Kidney (tissue), 14 donors: ENCODE measurements around the gene ARRDC3. TPM values are rescaled to one million over a fixed set of nuclear protein-coding genes. Genes with fewer than 3 reads are reported as not detected.

Experiments used
- DNase-seq, 5 donors: peaks; one replicate each; pipeline ENCODE4 v3.0.0-alpha.2; 2013 to 2020
- FAIRE-seq: peaks from 2 replicates; lab custom pipeline; 2012; peaks lifted over from hg19 to GRCh38; lab: Jason Lieb, UNC
- H3K27ac ChIP-seq, 2 donors: one replicate each; pipeline ENCODE4 v1.7.0; 2013; ENCODE audit warnings: low read depth in 2 of 2, low read length in 2 of 2, inconsistent platforms in 1 of 2
- H3K27me3 ChIP-seq: one replicate; pipeline ENCODE4 v1.7.1; 2013; ENCODE audit warnings: low read length, inconsistent platforms; ENCODE audit not compliant: control insufficient read depth, insufficient read depth
- H3K36me3 ChIP-seq, 3 donors: one replicate each; pipeline versions ENCODE4 v1.7.0 to v1.7.1; 2013; ENCODE audit warnings: low read length in 3 of 3, control low read depth in 1 of 3, inconsistent platforms in 1 of 3; ENCODE audit not compliant: insufficient read depth in 3 of 3, control insufficient read depth in 2 of 3
- H3K4me1 ChIP-seq, 3 donors: one replicate each; pipeline versions ENCODE4 v1.7.0 to v1.7.1; 2013; ENCODE audit warnings: low read length in 3 of 3, inconsistent platforms in 1 of 3, low read depth in 1 of 3; ENCODE audit not compliant: control insufficient read depth in 2 of 3, insufficient read depth in 2 of 3
- H3K4me3 ChIP-seq, 3 donors: one replicate each; pipeline versions ENCODE4 v1.7.0 to v1.8.1; 2013; ENCODE audit warnings: low read length in 3 of 3, control low read depth in 1 of 3, inconsistent platforms in 1 of 3
- H3K9ac ChIP-seq, 3 donors: one replicate each; pipeline versions ENCODE4 v1.7.0 to v1.7.1; 2013; ENCODE audit warnings: low read length in 3 of 3, control low read depth in 1 of 3, inconsistent platforms in 1 of 3
- H3K9me3 ChIP-seq, 3 donors: one replicate each; pipeline versions ENCODE4 v1.7.0 to v1.7.1; 2013; ENCODE audit warnings: low read length in 3 of 3, control low read depth in 1 of 3, inconsistent platforms in 1 of 3; ENCODE audit not compliant: control insufficient read depth in 2 of 3, insufficient read depth in 1 of 3
- intact Hi-C: fragments of 100-400 bp; cut with DNase I; formaldehyde crosslinking; loops from one replicate; pipeline ENCODE4 v1.11.1; 2022
- polyA plus RNA-seq: library from polyadenylated mRNA; stranded (reverse); fragments of 350-450 nt; fragmentation: Illumina TruSeq; extraction: RNeasy Lipid Tissue Mini Kit (QIAGEN cat#74804); gene quantifications from one replicate; pipeline ENCODE4 v1.2.3, GENCODE V29; 2014; ENCODE audit warnings: low read depth, low replicate concordance; ENCODE audit not compliant: insufficient read depth
- total RNA-seq: library from RNA; stranded (reverse); fragmentation: NEBNext Ultra II Directional; extraction: Animal tissue kit (Norgen Biotek cat#: 25700); gene quantifications from one replicate; pipeline ENCODE4 v1.2.1, GENCODE V29; 2021
- TF ChIP-seq, protein P1 (sequence below): IDR thresholded peaks from 3 replicates; pipeline ENCODE4 v1.5.1; 2012; ENCODE audit warnings: mild to moderate bottlenecking, moderate library complexity, borderline replicate concordance; ENCODE audit not compliant: insufficient read depth; ENCODE audit errors: extremely low read depth
- donor health status: control.
- donor health status: control.
- donor health status: control.
- donor health status: control.
- donor health status: control.
- donor health status: DM: yes; HTN: yes; CAD: no.
- donor health status: Normal renal cell carcinoma (clear cell type).

Gene ARRDC3
- total and polyA plus RNA-seq, 2 donors from 2014 or later = 18.4 to 124 TPM

GRCh38 chr5:91339063-91339705, 43.9 kb downstream of the ARRDC3 start:
- DNase-seq (no peak), FAIRE-seq (no peak)
- no peaks in the 10 kb centered on the region for H3K36me3 ChIP-seq
- H3K27ac ChIP-seq = no peak overlapping the region
- TF ChIP-seq, protein P1, sequence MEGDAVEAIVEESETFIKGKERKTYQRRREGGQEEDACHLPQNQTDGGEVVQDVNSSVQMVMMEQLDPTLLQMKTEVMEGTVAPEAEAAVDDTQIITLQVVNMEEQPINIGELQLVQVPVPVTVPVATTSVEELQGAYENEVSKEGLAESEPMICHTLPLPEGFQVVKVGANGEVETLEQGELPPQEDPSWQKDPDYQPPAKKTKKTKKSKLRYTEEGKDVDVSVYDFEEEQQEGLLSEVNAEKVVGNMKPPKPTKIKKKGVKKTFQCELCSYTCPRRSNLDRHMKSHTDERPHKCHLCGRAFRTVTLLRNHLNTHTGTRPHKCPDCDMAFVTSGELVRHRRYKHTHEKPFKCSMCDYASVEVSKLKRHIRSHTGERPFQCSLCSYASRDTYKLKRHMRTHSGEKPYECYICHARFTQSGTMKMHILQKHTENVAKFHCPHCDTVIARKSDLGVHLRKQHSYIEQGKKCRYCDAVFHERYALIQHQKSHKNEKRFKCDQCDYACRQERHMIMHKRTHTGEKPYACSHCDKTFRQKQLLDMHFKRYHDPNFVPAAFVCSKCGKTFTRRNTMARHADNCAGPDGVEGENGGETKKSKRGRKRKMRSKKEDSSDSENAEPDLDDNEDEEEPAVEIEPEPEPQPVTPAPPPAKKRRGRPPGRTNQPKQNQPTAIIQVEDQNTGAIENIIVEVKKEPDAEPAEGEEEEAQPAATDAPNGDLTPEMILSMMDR = no peak
- no peaks in the 10 kb centered on the region for H3K4me1 ChIP-seq
- no peaks in the 10 kb centered on the region for H3K27me3 ChIP-seq
- H3K4me3 ChIP-seq = no peak overlapping the region
- H3K9me3 ChIP-seq = no peaks in the 10 kb centered on the region
- no peak overlapping the region for H3K9ac ChIP-seq
- intact Hi-C loops = no loop called here

DNA sequence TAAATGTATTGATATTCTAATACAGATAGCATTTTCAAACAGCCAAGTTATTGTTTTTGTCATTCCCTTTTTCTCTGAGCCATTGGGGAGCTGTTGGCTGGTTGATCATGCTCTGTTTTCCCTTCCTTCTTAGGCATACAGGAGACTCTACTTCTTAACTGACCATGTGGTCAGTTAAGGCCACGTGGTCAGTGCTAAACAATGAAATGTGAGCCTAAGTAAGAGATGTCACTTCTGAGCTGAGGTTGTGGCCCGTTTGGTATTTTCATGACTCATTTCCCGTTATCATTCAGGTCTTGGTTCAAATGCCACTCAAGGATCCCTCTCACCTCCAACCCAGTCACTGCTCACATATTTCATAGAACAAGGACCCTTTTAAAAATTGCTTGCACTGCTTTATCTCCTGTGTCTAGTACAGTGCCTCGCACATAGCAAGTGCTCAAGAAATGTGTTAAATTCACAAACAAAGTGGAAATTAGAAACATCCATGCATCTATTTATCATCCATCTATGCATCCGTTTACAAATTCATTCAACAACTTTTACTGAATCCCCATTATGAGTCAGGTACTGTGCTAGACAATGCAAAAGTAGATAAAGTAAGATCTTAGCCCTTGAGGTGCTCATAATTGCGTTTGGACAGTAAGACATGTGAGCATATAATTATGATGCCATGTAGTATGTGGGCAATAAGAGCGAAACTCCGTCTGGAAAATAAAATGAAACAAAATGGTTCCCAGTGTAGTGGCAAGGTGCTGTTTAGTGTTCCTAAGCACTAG, 50.7 kb downstream of the ARRDC3 start:
- H3K9me3 ChIP-seq = no peaks in the 10 kb centered on the region
- no peak overlapping the region for H3K4me3 ChIP-seq
- no peak for FAIRE-seq
- TF ChIP-seq, protein P1 = no peak
- intact Hi-C loops = no loop called here
- no peak for DNase-seq
- no peaks in the 10 kb centered on the region for H3K36me3 ChIP-seq
- no peaks in the 10 kb centered on the region for H3K27me3 ChIP-seq
- H3K4me1 ChIP-seq = no peaks in the 10 kb centered on the region
- no peak overlapping the region for H3K9ac ChIP-seq
- H3K27ac ChIP-seq = no peak overlapping the region

DNA sequence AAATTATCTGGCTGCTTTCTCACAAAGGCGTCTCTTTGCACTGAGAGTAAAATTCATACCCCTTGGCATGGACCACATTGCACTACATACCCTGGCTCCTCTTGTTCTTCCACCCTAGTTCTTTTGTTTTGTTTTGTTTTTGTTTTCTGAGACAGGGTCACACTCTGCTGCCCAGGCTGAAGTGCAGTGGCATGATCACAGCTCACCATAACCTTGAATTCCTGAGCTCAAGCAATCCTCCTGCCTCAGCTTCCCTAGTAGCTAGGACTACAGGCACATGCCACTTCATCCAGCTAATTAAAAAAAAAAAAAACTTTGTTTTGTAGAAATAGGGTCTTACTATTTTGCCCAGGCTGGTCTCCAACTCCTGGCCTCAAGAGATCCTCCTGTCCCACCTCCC, 51.4 kb downstream of the ARRDC3 start:
- Histone ChIP-seq H3K9me3 (no peaks in the 10 kb centered on the region), H3K4me3 (no peak overlapping the region), H3K27me3 (no peaks in the 10 kb centered on the region), H3K36me3 (no peaks in the 10 kb centered on the region), H3K27ac (no peak overlapping the region), H3K4me1 (no peaks in the 10 kb centered on the region), H3K9ac (no peak overlapping the region)
- TF ChIP-seq, protein P1 = no peak
- intact Hi-C loops = no loop called here
- no peak for DNase-seq
- FAIRE-seq = no peak
